ENCODE measurements around the gene STRN4.

Gene STRN4

GRCh38 chr19:46776927-46777911, 31.0 kb upstream of the STRN4 start:
- no peak overlapping the region for H3K27ac ChIP-seq
- no peak for TF ChIP-seq CTCF (conservative IDR thresholded peaks at IDR 0.05)

- TF ChIP-seq CTCF (conservative IDR thresholded peaks at IDR 0.05) = no peak
- H3K27ac ChIP-seq = no peak overlapping the region
Observed at GRCh38 chr19:46775642-46776258, 29.5 kb upstream of the STRN4 start.

- H3K27ac ChIP-seq = no peak overlapping the region
- TF ChIP-seq CTCF (conservative IDR thresholded peaks at IDR 0.05) = no peak
Observed at GRCh38 chr19:46773018-46773399, 26.8 kb upstream of the STRN4 start.

- H3K27ac ChIP-seq = peak overlapping the region; percentile 81; the same call in 1 of the 2 replicates
- TF ChIP-seq CTCF (conservative IDR thresholded peaks at IDR 0.05) = no peak
Observed at GRCh38 chr19:46772170-46773017, 26.1 kb upstream of the STRN4 start.

- H3K27ac ChIP-seq = peak overlapping the region; percentile 81
Observed at GRCh38 chr19:46768746-46769145, 22.5 kb upstream of the STRN4 start.

GRCh38 chr19:46766569-46767317, 20.5 kb upstream of the STRN4 start:
- no peak overlapping the region for H3K27ac ChIP-seq
- TF ChIP-seq CTCF (conservative IDR thresholded peaks at IDR 0.05) = peak; percentile 69

GRCh38 chr19:46764817-46765291, 18.6 kb upstream of the STRN4 start:
- H3K27ac ChIP-seq = no peak overlapping the region; the same call in 1 of the 2 replicates
- no peak for TF ChIP-seq CTCF (conservative IDR thresholded peaks at IDR 0.05)
